Tibial artery (tissue), 4 donors: ENCODE measurements around the gene USHBP1.

Source experiments
- DNase-seq, 2 donors: peaks; one replicate each; pipeline ENCODE4 v3.0.0-alpha.2; 2019
- H3K27ac ChIP-seq, 2 donors: fragments of 200-600 bp; sonication (generic) in 1 of 2; 1 replicate in 1 of 2; 2 replicates in 1 of 2; pipeline ENCODE4 v1.5.1; 2018 to 2019; ENCODE audit warnings: mild to moderate bottlenecking in 1 of 2
- H3K27me3 ChIP-seq, 2 donors: fragments of 200-600 bp; sonication (generic) in 1 of 2; one replicate each; pipeline versions ENCODE4 v1.5.1 to v1.6.0; 2016 to 2019
- H3K36me3 ChIP-seq, 3 donors: fragments of 200-600 bp; sonication (generic) in 2 of 3; one replicate each; pipeline ENCODE4 v1.5.1; 2016 to 2019; ENCODE audit warnings: mild to moderate bottlenecking in 2 of 3
- H3K4me1 ChIP-seq, 4 donors: fragments of 200-600 bp; sonication (generic) in 2 of 4; 1 replicate in 3 of 4; 2 replicates in 1 of 4; pipeline ENCODE4 v1.5.1; 2016 to 2019
- H3K4me3 ChIP-seq, 2 donors: fragments of 200-600 bp; sonication (generic) in 1 of 2; 1 replicate in 1 of 2; 2 replicates in 1 of 2; pipeline ENCODE4 v1.5.1; 2018 to 2019; ENCODE audit warnings: mild to moderate bottlenecking in 2 of 2
- H3K9me3 ChIP-seq, 3 donors: fragments of 200-600 bp; sonication (generic) in 1 of 3; one replicate each; pipeline ENCODE4 v1.5.1; 2016 to 2019
- intact Hi-C: fragments of 100-400 bp; cut with DNase I; formaldehyde crosslinking; loops from one replicate; pipeline ENCODE4 v1.15.0; 2023; ENCODE audit warnings: low total_unique reads
- TF ChIP-seq, protein P1 (sequence below), 2 experiments: fragments of 200-600 bp in 1 of 2; fragments of 450-650 bp in 1 of 2; IDR thresholded peaks; one replicate each; pipeline ENCODE4 v1.5.1; 2017 to 2019; ENCODE audit warnings: antibody characterized with exemption in 2 of 2, mild to moderate bottlenecking in 1 of 2, moderate library complexity in 1 of 2

Gene USHBP1, protein sequence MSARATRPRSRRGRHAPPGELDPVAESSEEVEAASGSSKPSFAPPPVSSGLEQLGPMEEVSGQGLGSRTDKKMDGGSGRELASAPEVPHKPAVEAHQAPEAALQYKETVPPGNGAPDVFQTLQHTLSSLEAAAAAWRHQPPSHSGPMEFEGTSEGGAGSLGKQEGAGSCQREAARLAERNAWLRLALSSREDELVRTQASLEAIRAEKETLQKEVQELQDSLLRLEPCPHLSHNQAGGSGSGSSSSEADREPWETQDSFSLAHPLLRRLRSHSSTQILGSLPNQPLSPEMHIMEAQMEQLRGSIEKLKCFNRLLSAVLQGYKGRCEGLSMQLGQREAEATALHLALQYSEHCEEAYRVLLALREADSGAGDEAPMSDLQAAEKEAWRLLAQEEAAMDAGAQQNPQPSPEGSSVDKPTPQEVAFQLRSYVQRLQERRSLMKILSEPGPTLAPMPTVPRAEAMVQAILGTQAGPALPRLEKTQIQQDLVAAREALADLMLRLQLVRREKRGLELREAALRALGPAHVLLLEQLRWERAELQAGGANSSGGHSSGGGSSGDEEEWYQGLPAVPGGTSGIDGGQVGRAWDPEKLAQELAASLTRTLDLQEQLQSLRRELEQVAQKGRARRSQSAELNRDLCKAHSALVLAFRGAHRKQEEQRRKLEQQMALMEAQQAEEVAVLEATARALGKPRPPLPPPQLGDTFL

DNA sequence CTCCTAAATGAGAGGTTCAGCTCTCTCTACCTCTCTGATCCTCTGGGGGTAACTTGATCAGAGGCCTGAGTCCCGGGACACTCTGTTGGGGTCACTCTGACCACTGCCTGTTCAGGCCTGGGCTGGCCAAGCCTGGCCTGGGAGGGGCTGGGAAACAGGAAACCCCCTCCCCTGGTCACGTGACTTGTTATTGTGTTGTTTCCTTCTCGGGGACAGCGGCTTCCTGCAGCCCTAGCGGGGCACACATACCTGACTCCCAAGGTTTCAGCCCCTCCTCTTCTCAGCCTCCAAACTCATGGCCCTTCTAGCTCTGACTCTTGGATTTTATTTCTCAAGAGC, at the start of gene USHBP1:
Gene USHBP1 (minus strand): TSS at position 105 of the 339 bp plus-strand sequence. CDS start 446 bp downstream, outside the sequence.
- Histone ChIP-seq H3K9me3 (peaks cover 0 to 3% (median 0%) of the 10 kb centered on the region in 3 donors), H3K4me1 (peaks cover 0 to 14% (median 12%) of the 10 kb centered on the region in 4 donors), H3K27me3 (no peaks in the 10 kb centered on the region), H3K36me3 (peaks cover 8 to 11% (median 10%) of the 10 kb centered on the region in 3 donors), H3K4me3 (peak within 1 kb of the TSS; percentile 13 to 20), H3K27ac (no peak within 1 kb of the TSS)
- TF ChIP-seq, protein P1, sequence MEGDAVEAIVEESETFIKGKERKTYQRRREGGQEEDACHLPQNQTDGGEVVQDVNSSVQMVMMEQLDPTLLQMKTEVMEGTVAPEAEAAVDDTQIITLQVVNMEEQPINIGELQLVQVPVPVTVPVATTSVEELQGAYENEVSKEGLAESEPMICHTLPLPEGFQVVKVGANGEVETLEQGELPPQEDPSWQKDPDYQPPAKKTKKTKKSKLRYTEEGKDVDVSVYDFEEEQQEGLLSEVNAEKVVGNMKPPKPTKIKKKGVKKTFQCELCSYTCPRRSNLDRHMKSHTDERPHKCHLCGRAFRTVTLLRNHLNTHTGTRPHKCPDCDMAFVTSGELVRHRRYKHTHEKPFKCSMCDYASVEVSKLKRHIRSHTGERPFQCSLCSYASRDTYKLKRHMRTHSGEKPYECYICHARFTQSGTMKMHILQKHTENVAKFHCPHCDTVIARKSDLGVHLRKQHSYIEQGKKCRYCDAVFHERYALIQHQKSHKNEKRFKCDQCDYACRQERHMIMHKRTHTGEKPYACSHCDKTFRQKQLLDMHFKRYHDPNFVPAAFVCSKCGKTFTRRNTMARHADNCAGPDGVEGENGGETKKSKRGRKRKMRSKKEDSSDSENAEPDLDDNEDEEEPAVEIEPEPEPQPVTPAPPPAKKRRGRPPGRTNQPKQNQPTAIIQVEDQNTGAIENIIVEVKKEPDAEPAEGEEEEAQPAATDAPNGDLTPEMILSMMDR (IDR thresholded peaks at IDR 0.05) = no peak
- DNase-seq = no peak
- intact Hi-C loops = no loop called here

DNA sequence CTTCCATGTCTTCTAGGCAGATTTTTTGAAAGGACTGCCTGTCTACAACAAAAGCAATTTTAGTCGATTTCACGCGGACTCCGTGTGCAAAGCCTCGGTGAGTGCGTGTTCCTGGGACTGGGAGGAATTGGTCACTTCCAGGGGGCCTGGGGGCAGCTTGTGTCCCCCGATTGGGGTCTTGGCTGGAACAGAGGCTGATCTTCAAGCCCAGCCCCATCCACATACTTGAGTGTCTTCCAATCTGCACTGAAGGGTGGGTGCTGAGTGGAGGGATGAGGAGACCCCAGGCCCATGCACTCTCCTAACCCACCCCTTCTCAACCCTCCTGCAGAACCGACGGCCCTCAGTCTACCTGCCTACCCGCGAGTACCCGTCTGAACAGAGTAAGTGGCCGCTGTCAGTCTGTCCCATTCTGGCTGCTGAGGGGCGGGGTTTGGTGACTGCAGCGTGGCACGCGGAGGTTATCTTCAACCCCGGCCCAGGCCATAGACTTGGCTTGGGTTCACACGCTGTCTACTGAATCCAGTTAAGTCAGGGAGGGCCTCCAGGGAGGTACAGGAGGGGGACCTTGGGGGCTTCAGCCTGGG, 49.6 kb upstream of the USHBP1 start:
- intact Hi-C loops = no loop called here
- H3K4me1 ChIP-seq = peaks cover 0 to 33% (median 25%) of the 10 kb centered on the region in 4 donors

DNA sequence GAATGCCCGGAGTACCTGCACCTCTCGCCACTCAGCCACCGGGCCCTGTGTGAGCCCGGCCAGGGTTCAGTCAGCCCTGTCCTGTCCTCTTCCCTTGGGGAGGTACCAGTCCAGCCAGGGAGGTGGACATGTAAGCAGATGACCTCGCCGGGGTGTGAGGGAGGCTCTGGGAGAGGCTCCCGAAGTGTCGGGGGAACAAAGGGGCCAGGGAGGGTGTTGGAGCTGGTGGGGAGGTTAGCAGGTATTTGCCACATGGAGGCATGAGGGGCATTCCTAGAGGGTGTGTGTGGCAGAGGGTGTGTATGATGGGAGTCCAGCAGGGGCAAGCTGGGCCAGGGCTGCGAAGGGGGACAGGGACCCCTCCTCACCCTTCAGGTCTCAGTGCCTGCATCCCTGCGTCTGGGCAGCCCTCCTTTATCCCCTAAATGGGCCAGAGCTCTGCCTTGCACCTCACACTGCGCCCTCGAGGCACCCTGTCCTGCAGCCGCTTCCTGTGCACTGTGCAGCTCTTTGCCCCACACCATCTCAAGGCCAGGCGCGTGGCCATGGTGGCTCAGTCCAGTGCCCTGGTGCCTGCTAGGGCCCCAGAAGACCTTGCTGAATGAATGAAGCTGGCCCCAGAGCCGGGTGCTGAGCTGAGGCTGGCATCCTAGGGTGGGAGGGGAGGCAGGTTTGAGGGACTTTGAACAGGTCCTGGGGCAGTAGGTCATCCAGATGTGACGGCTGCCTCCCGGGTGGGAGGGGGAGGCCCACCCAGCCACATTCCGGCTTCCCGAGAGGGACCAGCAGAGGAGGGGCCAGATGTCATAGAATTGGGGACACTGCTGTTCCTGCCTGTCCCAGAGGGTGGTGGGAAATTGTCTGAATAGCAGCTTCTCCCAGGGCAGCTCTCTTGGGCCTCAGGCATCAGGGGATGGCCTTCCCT, 47.9 kb upstream of the USHBP1 start:
- Histone ChIP-seq H3K36me3 (peaks cover 22 to 53% (median 32%) of the 10 kb centered on the region in 3 donors), H3K27me3 (no peaks in the 10 kb centered on the region), H3K27ac (no peak overlapping the region), H3K4me3 (no peak overlapping the region), H3K4me1 (peaks cover 0 to 40% (median 27%) of the 10 kb centered on the region in 4 donors), H3K9me3 (no peaks in the 10 kb centered on the region)
- intact Hi-C loops = no loop called here
- TF ChIP-seq, protein P1 (IDR thresholded peaks at IDR 0.05) = no peak
- DNase-seq = no peak

More for the DNA sequence above, 49.6 kb upstream of the USHBP1 start:
- H3K27ac ChIP-seq = no peak overlapping the region
- TF ChIP-seq, protein P1 (IDR thresholded peaks at IDR 0.05) = no peak
- no peak overlapping the region for H3K4me3 ChIP-seq
- no peak for DNase-seq
- no peaks in the 10 kb centered on the region for H3K9me3 ChIP-seq
- peaks cover 23 to 70% (median 37%) of the 10 kb centered on the region in 3 donors for H3K36me3 ChIP-seq
- H3K27me3 ChIP-seq = no peaks in the 10 kb centered on the region

DNA sequence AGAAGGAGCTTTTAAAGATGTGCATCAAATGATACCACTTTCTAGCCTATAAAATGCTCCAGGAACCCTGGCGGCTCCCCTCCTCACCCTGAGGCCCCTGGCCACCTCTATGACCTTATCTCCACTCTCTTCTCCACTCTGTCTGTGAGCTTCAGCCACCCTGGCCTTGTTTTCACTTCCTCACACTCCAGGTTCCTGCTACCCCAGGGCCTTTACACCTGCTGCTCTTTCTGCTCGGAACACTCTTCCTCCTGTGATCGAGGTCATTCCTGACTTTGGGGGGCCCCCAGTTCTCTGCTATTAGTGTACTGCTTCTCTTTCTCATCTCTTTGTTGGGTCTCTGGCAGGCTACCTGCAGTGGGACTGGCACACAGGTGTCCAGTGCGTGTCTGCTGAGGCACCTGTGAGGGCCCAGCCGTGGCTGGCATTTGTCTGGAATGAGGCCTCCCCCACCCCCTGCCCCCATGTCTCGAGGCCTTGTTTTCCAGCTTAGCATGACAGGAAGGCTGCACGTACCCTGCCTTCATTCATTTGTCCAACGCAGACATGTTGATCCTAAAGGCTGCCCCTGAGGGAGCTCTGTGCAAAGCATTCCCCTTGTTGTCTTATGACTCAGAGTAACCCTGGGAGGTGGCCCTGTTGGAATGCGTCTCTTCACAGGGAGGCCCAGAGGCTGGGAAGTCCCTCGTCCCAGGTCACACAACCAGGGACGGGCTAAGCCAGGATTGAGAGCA, 47.1 kb upstream of the USHBP1 start:
- Histone ChIP-seq H3K9me3 (no peaks in the 10 kb centered on the region), H3K27me3 (no peaks in the 10 kb centered on the region), H3K27ac (no peak overlapping the region), H3K36me3 (peaks cover 19 to 45% (median 30%) of the 10 kb centered on the region in 3 donors), H3K4me1 (peaks cover 0 to 49% (median 33%) of the 10 kb centered on the region in 4 donors), H3K4me3 (no peak overlapping the region)
- TF ChIP-seq, protein P1 (IDR thresholded peaks at IDR 0.05) = no peak
- no peak for DNase-seq
- intact Hi-C loops = no loop called here
